Mesothelial cell of epicardium (in vitro differentiated cells): ENCODE data around the gene C20orf204. TPM values are rescaled to one million over a fixed set of nuclear protein-coding genes. Genes with fewer than 3 reads are reported as not detected.

Source experiments
- DNase-seq, 2 experiments: peaks; one replicate each; pipeline ENCODE4 v3.0.0; 2021; ENCODE audit warnings: low spot score in 2 of 2; ENCODE audit not compliant: unreplicated experiment in 2 of 2
- H3K27ac Mint-ChIP-seq: 2 replicates; pipeline ENCODE4 v1.8.0; 2021; ENCODE audit warnings: mixed read lengths
- H3K27me3 Mint-ChIP-seq: 2 replicates; pipeline ENCODE4 v1.8.0; 2021; ENCODE audit warnings: low read depth, mixed read lengths
- H3K36me3 Mint-ChIP-seq: 2 replicates; pipeline ENCODE4 v1.8.0; 2021; ENCODE audit warnings: mixed read lengths
- H3K4me1 Mint-ChIP-seq: 2 replicates; pipeline ENCODE4 v1.8.0; 2021; ENCODE audit warnings: mixed read lengths
- H3K4me3 Mint-ChIP-seq: 2 replicates; pipeline ENCODE4 v1.8.0; 2021; ENCODE audit warnings: mild to moderate bottlenecking, moderate library complexity, mixed read lengths
- H3K9me3 Mint-ChIP-seq: 2 replicates; pipeline ENCODE4 v1.8.0; 2021; ENCODE audit warnings: mixed read lengths
- total RNA-seq: library from RNA; stranded (reverse); gene quantifications from 3 replicates; pipeline ENCODE4 v1.2.1, GENCODE V29; 2021
- TF ChIP-seq, protein P1 (sequence below): fragments of 200-600 bp; sonication (generic); IDR thresholded peaks from one replicate; pipeline ENCODE4 v1.5.0; 2021; ENCODE audit warnings: antibody characterized with exemption; ENCODE audit not compliant: unreplicated experiment

The C20orf204 gene
- total RNA-seq, 1 donor from 2014 or later = 4.2 TPM

GRCh38 chr20:64044484-64045247 is 8.7 kb downstream of the C20orf204 start:
- Mint-ChIP-seq H3K27ac (no peak overlapping the region), H3K27me3 (peaks cover 78% of the 10 kb centered on the region), H3K4me1 (peaks cover under 1% of the 10 kb centered on the region), H3K36me3 (no peaks in the 10 kb centered on the region), H3K4me3 (no peak overlapping the region), H3K9me3 (no peaks in the 10 kb centered on the region)
- DNase-seq = no peak
- TF ChIP-seq, protein P1, sequence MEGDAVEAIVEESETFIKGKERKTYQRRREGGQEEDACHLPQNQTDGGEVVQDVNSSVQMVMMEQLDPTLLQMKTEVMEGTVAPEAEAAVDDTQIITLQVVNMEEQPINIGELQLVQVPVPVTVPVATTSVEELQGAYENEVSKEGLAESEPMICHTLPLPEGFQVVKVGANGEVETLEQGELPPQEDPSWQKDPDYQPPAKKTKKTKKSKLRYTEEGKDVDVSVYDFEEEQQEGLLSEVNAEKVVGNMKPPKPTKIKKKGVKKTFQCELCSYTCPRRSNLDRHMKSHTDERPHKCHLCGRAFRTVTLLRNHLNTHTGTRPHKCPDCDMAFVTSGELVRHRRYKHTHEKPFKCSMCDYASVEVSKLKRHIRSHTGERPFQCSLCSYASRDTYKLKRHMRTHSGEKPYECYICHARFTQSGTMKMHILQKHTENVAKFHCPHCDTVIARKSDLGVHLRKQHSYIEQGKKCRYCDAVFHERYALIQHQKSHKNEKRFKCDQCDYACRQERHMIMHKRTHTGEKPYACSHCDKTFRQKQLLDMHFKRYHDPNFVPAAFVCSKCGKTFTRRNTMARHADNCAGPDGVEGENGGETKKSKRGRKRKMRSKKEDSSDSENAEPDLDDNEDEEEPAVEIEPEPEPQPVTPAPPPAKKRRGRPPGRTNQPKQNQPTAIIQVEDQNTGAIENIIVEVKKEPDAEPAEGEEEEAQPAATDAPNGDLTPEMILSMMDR = no peak

- TF ChIP-seq, protein P1 = no peak
- Mint-ChIP-seq H3K27me3 (peaks cover 77% of the 10 kb centered on the region), H3K36me3 (no peaks in the 10 kb centered on the region), H3K4me3 (no peak overlapping the region), H3K4me1 (no peaks in the 10 kb centered on the region), H3K27ac (no peak overlapping the region), H3K9me3 (no peaks in the 10 kb centered on the region)
- DNase-seq = no peak
These were observed 9.5 kb downstream of the C20orf204 start for GRCh38 chr20:64045346-64046011.

GRCh38 chr20:64047046-64047389 is 11.0 kb downstream of the C20orf204 start:
- Mint-ChIP-seq H3K27me3 (peaks cover 77% of the 10 kb centered on the region), H3K27ac (no peak overlapping the region), H3K4me3 (no peak overlapping the region), H3K9me3 (no peaks in the 10 kb centered on the region), H3K4me1 (no peaks in the 10 kb centered on the region), H3K36me3 (no peaks in the 10 kb centered on the region)
- DNase-seq = no peak
- TF ChIP-seq, protein P1 = no peak

DNA sequence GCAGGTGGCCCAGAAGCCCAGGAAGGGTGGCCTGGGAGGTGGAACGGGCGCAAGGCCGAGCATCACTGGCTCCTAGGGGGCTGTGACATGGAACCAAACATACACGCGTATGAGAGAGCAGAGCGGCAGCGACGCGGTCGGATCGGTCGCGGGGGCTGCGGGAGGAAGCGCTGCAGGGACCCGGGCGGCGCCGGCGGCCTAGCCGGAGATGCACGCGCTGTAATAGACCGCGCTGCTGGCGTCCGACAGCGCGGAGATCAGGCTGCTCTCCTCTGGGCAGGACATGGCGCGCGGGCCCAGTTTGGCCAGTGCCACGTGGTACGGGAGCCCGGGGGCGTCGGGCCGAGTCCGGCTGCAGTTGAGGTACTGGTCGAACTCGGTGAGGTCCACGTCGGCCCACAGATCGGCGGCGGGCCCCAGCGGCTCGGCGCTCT is 12.0 kb downstream of the C20orf204 start:
- Mint-ChIP-seq H3K36me3 (no peaks in the 10 kb centered on the region), H3K27me3 (peaks cover 77% of the 10 kb centered on the region), H3K27ac (no peak overlapping the region), H3K9me3 (no peaks in the 10 kb centered on the region), H3K4me1 (no peaks in the 10 kb centered on the region), H3K4me3 (no peak overlapping the region)
- TF ChIP-seq, protein P1 = no peak
- no peak for DNase-seq

DNA sequence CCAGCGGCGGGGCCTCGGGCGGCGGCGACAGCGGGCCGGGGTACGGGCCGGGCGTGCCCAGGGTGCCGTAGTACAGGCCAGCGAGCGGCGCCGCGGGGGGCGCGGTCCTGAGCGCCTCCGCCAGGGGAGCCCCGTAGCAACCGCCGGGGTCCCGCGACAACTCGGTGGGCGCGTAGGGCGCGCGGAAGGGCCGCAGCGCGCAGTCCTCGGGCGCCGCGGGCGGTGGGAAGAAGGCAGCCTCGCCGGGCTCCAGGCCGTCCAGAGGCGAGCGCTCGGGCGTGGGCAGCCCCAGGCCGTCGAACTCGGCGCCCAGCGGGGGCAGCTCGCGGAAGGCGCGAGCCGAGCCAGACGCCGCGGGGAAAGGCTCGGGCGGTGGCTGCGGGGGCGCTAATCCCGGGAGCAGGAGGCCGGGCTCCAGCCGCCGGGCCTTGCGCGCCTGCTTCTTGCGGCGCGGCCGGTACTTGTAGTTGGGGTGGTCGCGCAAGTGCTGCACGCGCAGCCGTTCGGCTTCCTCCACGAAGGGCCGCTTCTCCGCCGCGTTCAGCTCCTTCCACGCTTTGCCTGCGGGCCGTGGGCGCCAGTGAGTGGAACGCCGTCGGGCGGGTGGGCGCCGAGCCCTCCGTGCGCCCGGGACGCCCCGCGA is 12.5 kb downstream of the C20orf204 start:
- H3K27ac Mint-ChIP-seq = no peak overlapping the region
- no peaks in the 10 kb centered on the region for H3K36me3 Mint-ChIP-seq
- H3K4me3 Mint-ChIP-seq = no peak overlapping the region
- peaks cover 78% of the 10 kb centered on the region for H3K27me3 Mint-ChIP-seq
- no peaks in the 10 kb centered on the region for H3K9me3 Mint-ChIP-seq
- TF ChIP-seq, protein P1 = no peak
- DNase-seq = no peak
- H3K4me1 Mint-ChIP-seq = peaks cover 4% of the 10 kb centered on the region
